ENCODE data around the gene DUT. TPM values are rescaled to one million over a fixed set of nuclear protein-coding genes. Genes with fewer than 3 reads are reported as not detected.

DUT gene
- total RNA-seq, 1 experiment from 2014 or later, result 85.2 TPM

- Histone ChIP-seq H3K4me1 (ENCODE audit: insufficient read depth, low read length) (peaks cover 13% of the 10 kb centered on the region), H3K9me2 (replicated peaks; ENCODE audit: low read length) (no peaks in the 10 kb centered on the region), H3K4me3 (ENCODE audit: low read length) (no peak overlapping the region), H3K79me2 (ENCODE audit: low read length) (no peaks in the 10 kb centered on the region), H3K4me2 (ENCODE audit: low read length) (no peak overlapping the region), H3K9me3 (ENCODE audit: low read length) (no peaks in the 10 kb centered on the region), H3K36me3 (ENCODE audit: low read depth, low read length) (no peaks in the 10 kb centered on the region; the same call in 1 of the 2 replicates), H2AFZ (ENCODE audit: low read length) (no peak overlapping the region), H3K27ac (ENCODE audit: low read length) (no peak overlapping the region), H3F3A (ENCODE audit: low read length, unreplicated experiment) (no peaks in the 10 kb centered on the region), H3K27me3 (ENCODE audit: low read length) (no peaks in the 10 kb centered on the region), H4K20me1 (ENCODE audit: low read length) (no peaks in the 10 kb centered on the region), H3K9ac (ENCODE audit: low read length) (no peak overlapping the region)
- ChIA-PET POLR2A (ENCODE audit: unreplicated experiment) (no interaction called here), CTCF (no interaction called here)
- DNase-seq (no peak), ATAC-seq (no peak)
- intact Hi-C loops (cut with micrococcal nuclease), result loop anchor here (10.0 kb wide), 1 partner anchor 360 kb away; no protein-coding TSS in a partner anchor
- no TSS peak for BruUV-seq (replicated peaks)
- TF ChIP-seq CTCF (conservative IDR thresholded peaks at IDR 0.05; ENCODE audit: low read depth, low read length), result no peak
- TF ChIP-seq EZH2 (IDR thresholded peaks at IDR 0.05; ENCODE audit: low read length, unreplicated experiment), result no peak
These were observed 23.6 kb downstream of the DUT start for GRCh38 chr15:48354694-48355303.

- Histone ChIP-seq H3K79me2 (ENCODE audit: low read length) (no peaks in the 10 kb centered on the region), H3K27ac (ENCODE audit: low read length) (no peak overlapping the region), H3K4me2 (ENCODE audit: low read length) (no peak overlapping the region), H3K4me3 (ENCODE audit: low read length) (no peak overlapping the region), H3K9me3 (ENCODE audit: low read length) (no peaks in the 10 kb centered on the region), H3K9me2 (replicated peaks; ENCODE audit: low read length) (no peaks in the 10 kb centered on the region), H3K4me1 (ENCODE audit: insufficient read depth, low read length) (peaks cover 13% of the 10 kb centered on the region), H3K9ac (ENCODE audit: low read length) (no peak overlapping the region), H3K27me3 (ENCODE audit: low read length) (no peaks in the 10 kb centered on the region), H3K36me3 (ENCODE audit: low read depth, low read length) (no peaks in the 10 kb centered on the region; the same call in 1 of the 2 replicates), H4K20me1 (ENCODE audit: low read length) (no peaks in the 10 kb centered on the region), H3F3A (ENCODE audit: low read length, unreplicated experiment) (no peaks in the 10 kb centered on the region), H2AFZ (ENCODE audit: low read length) (no peak overlapping the region)
- POLR2A ChIA-PET (ENCODE audit: unreplicated experiment), result no interaction called here
- CTCF ChIA-PET, result no interaction called here
- TF ChIP-seq EZH2phosphoT487 (IDR thresholded peaks at IDR 0.05; ENCODE audit: borderline replicate concordance, low read length), result no peak
- TF ChIP-seq EZH2 (IDR thresholded peaks at IDR 0.05; ENCODE audit: low read length, unreplicated experiment), result no peak
- TF ChIP-seq CTCF (conservative IDR thresholded peaks at IDR 0.05; ENCODE audit: low read depth, low read length), result no peak
- intact Hi-C loops (cut with micrococcal nuclease), result loop anchor here (10.0 kb wide), 1 partner anchor 359 kb away; no protein-coding TSS in a partner anchor
- ATAC-seq (no peak), DNase-seq (no peak)
- BruUV-seq (replicated peaks), result no TSS peak
These were observed 24.1 kb downstream of the DUT start for GRCh38 chr15:48355377-48355776.
